HepG2 (cell line): Measurements from ENCODE around the gene MAPK11. TPM values are rescaled to one million over a fixed set of nuclear protein-coding genes. Genes with fewer than 3 reads are reported as not detected.
A peak's percentile ranks its signal among the peaks of the same experiment; 100 is the strongest.

Experiments
- AGO2 ChIP-seq: fragments of 200-400 bp; formaldehyde crosslinking; optimal IDR thresholded peaks from 2 replicates; pipeline ENCODE3; 2017; ENCODE audit warnings: mild to moderate bottlenecking, low read depth, low read length, moderate library complexity
- HNRNPK ChIP-seq: fragments of 200-400 bp; formaldehyde crosslinking; IDR thresholded peaks from 2 replicates; pipeline ENCODE4 v1.6.1; 2018; ENCODE audit warnings: low read length, low read depth, moderate library complexity, mild to moderate bottlenecking; ENCODE audit not compliant: poor library complexity, severe bottlenecking
- RBM39 ChIP-seq: fragments of 200-400 bp; formaldehyde crosslinking; IDR thresholded peaks from one replicate; pipeline ENCODE4 v1.6.1; 2018; ENCODE audit warnings: antibody characterized with exemption, mild to moderate bottlenecking, low read depth, low read length; ENCODE audit not compliant: poor library complexity, severe bottlenecking
- SETDB1 ChIP-seq: sonication (generic); formaldehyde crosslinking; IDR thresholded peaks from 2 replicates; pipeline ENCODE4 v1.5.1; 2020; ENCODE audit warnings: missing genetic modification reagents, mild to moderate bottlenecking, borderline replicate concordance
- ZNF343 ChIP-seq: sonication (generic); formaldehyde crosslinking; IDR thresholded peaks from 2 replicates; pipeline ENCODE4 v1.4.0; 2020; ENCODE audit warnings: mild to moderate bottlenecking, missing genetic modification reagents
- ZNF768 ChIP-seq: sonication (generic); formaldehyde crosslinking; IDR thresholded peaks from 2 replicates; pipeline ENCODE4 v1.4.0; 2020; ENCODE audit warnings: missing genetic modification reagents
- ZSCAN25 ChIP-seq: sonication (generic); formaldehyde crosslinking; IDR thresholded peaks from 2 replicates; pipeline ENCODE4 v1.8.0; 2022; ENCODE audit warnings: mild to moderate bottlenecking, missing genetic modification reagents
- polyA plus RNA-seq, 8 experiments: library from polyadenylated mRNA; depleted of rRNA in 3 of 8; stranded (reverse) in 7 of 8; unstranded in 1 of 8; fragments of >200 nt; fragmentation: Illumina TruSeq in 4 of 8; extraction: Trizol in 4 of 8; gene quantifications; 2 replicates each; pipeline versions ENCODE4 v1.2.1 to v1.2.3, GENCODE V29; 2011 to 2016; ENCODE audit warnings: low read depth in 4 of 8, missing spikeins in 1 of 8, mixed read lengths in 1 of 8; ENCODE audit not compliant: insufficient read depth in 1 of 8
- total RNA-seq, 5 experiments: library from RNA; depleted of rRNA; stranded (reverse); fragments of >200 nt; fragmentation: Illumina TruSeq; extraction: Trizol; gene quantifications; 2 replicates each; pipeline ENCODE4 v1.2.3, GENCODE V29; 2016; ENCODE audit warnings: low read depth in 1 of 5
- TF ChIP-seq, protein P1 (sequence below): IDR thresholded peaks from 2 replicates; pipeline ENCODE4 v1.6.1; 2012; ENCODE audit warnings: inconsistent platforms
- TF ChIP-seq, protein P2 (sequence below): sonication (generic); formaldehyde crosslinking; IDR thresholded peaks from 2 replicates; pipeline ENCODE4 v1.4.0; 2020; ENCODE audit warnings: missing genetic modification reagents
- TF ChIP-seq, protein P3 (sequence below): sonication (generic); formaldehyde crosslinking; IDR thresholded peaks from 2 replicates; pipeline ENCODE4 v1.8.0; 2022; ENCODE audit warnings: missing genetic modification reagents, mild to moderate bottlenecking, moderate library complexity, borderline replicate concordance
- TF ChIP-seq, protein P4 (sequence below): sonication (generic); formaldehyde crosslinking; IDR thresholded peaks from 2 replicates; pipeline ENCODE4 v1.9.0; 2022; ENCODE audit warnings: low read depth, missing genetic modification reagents
- TF ChIP-seq, protein P5 (sequence below): sonication (generic); formaldehyde crosslinking; IDR thresholded peaks from 2 replicates; pipeline ENCODE4 v1.5.1; 2020; ENCODE audit warnings: mild to moderate bottlenecking, missing genetic modification reagents, moderate library complexity

MAPK11 gene
- total and polyA plus RNA-seq, 2 of the 13 experiments (the other 11 are each of a cell fraction or from before 2014, with no cell fraction given), result 0.15 to 0.17 TPM

DNA sequence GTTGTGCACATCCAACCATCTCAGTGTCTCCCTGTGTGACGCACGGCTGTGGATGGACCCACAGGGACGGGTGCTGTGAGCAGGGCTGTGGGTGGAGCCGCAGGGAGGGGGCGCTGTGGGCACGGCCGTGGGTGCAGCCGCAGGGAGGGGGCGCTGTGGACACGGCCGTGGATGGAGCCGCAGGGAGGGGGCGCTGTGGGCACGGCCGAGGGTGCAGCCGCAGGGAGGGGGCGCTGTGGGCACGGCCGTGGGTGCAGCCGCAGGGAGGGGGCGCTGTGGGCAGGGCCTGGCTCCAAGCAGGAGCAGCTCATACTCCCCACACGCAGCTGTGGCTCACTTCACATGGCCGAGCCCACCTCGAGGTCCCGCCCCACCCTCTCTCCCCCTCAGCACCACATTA lies 6.0 kb upstream of the MAPK11 start (continued):
- TF ChIP-seq AGO2 (peak; percentile 47), ZSCAN25 (CRISPR knock-in tag) (peak; percentile 59; the same call in 1 of the 2 replicates), RBM39 (peak; percentile 42), ZNF768 (CRISPR knock-in tag) (peak; percentile 27; the same call in 1 of the 2 replicates), ZNF343 (CRISPR knock-in tag) (no peak), HNRNPK (peak; percentile 73), SETDB1 (peak; percentile 92; the same call in 1 of the 2 replicates)
- TF ChIP-seq, protein P1, sequence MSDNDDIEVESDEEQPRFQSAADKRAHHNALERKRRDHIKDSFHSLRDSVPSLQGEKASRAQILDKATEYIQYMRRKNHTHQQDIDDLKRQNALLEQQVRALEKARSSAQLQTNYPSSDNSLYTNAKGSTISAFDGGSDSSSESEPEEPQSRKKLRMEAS, result peak; percentile 25; the same call in 1 of the 2 replicates
- TF ChIP-seq, protein P2, sequence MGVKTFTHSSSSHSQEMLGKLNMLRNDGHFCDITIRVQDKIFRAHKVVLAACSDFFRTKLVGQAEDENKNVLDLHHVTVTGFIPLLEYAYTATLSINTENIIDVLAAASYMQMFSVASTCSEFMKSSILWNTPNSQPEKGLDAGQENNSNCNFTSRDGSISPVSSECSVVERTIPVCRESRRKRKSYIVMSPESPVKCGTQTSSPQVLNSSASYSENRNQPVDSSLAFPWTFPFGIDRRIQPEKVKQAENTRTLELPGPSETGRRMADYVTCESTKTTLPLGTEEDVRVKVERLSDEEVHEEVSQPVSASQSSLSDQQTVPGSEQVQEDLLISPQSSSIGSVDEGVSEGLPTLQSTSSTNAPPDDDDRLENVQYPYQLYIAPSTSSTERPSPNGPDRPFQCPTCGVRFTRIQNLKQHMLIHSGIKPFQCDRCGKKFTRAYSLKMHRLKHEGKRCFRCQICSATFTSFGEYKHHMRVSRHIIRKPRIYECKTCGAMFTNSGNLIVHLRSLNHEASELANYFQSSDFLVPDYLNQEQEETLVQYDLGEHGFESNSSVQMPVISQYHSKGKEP (CRISPR knock-in tag), result no peak
- TF ChIP-seq, protein P3, sequence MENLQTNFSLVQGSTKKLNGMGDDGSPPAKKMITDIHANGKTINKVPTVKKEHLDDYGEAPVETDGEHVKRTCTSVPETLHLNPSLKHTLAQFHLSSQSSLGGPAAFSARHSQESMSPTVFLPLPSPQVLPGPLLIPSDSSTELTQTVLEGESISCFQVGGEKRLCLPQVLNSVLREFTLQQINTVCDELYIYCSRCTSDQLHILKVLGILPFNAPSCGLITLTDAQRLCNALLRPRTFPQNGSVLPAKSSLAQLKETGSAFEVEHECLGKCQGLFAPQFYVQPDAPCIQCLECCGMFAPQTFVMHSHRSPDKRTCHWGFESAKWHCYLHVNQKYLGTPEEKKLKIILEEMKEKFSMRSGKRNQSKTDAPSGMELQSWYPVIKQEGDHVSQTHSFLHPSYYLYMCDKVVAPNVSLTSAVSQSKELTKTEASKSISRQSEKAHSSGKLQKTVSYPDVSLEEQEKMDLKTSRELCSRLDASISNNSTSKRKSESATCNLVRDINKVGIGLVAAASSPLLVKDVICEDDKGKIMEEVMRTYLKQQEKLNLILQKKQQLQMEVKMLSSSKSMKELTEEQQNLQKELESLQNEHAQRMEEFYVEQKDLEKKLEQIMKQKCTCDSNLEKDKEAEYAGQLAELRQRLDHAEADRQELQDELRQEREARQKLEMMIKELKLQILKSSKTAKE (CRISPR knock-in tag), result 0 out of 2 replicates have a peak, but pooled peaks have one; percentile 5
- TF ChIP-seq, protein P4, sequence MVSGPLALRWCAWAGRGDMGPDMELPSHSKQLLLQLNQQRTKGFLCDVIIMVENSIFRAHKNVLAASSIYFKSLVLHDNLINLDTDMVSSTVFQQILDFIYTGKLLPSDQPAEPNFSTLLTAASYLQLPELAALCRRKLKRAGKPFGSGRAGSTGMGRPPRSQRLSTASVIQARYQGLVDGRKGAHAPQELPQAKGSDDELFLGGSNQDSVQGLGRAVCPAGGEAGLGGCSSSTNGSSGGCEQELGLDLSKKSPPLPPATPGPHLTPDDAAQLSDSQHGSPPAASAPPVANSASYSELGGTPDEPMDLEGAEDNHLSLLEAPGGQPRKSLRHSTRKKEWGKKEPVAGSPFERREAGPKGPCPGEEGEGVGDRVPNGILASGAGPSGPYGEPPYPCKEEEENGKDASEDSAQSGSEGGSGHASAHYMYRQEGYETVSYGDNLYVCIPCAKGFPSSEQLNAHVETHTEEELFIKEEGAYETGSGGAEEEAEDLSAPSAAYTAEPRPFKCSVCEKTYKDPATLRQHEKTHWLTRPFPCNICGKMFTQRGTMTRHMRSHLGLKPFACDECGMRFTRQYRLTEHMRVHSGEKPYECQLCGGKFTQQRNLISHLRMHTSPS, result peak; percentile 53; the same call in 1 of the 2 replicates
- TF ChIP-seq, protein P5, sequence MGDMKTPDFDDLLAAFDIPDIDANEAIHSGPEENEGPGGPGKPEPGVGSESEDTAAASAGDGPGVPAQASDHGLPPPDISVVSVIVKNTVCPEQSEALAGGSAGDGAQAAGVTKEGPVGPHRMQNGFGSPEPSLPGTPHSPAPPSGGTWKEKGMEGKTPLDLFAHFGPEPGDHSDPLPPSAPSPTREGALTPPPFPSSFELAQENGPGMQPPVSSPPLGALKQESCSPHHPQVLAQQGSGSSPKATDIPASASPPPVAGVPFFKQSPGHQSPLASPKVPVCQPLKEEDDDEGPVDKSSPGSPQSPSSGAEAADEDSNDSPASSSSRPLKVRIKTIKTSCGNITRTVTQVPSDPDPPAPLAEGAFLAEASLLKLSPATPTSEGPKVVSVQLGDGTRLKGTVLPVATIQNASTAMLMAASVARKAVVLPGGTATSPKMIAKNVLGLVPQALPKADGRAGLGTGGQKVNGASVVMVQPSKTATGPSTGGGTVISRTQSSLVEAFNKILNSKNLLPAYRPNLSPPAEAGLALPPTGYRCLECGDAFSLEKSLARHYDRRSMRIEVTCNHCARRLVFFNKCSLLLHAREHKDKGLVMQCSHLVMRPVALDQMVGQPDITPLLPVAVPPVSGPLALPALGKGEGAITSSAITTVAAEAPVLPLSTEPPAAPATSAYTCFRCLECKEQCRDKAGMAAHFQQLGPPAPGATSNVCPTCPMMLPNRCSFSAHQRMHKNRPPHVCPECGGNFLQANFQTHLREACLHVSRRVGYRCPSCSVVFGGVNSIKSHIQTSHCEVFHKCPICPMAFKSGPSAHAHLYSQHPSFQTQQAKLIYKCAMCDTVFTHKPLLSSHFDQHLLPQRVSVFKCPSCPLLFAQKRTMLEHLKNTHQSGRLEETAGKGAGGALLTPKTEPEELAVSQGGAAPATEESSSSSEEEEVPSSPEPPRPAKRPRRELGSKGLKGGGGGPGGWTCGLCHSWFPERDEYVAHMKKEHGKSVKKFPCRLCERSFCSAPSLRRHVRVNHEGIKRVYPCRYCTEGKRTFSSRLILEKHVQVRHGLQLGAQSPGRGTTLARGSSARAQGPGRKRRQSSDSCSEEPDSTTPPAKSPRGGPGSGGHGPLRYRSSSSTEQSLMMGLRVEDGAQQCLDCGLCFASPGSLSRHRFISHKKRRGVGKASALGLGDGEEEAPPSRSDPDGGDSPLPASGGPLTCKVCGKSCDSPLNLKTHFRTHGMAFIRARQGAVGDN (CRISPR knock-in tag), result peak; percentile 49
